ENCODE results near the gene OR6K6. TPM values are rescaled to one million over a fixed set of nuclear protein-coding genes. Genes with fewer than 3 reads are reported as not detected.

OR6K6 gene
- polyA plus RNA-seq, 1 of the 3 experiments (the other 2 are of a cell fraction) = not detected

DNA sequence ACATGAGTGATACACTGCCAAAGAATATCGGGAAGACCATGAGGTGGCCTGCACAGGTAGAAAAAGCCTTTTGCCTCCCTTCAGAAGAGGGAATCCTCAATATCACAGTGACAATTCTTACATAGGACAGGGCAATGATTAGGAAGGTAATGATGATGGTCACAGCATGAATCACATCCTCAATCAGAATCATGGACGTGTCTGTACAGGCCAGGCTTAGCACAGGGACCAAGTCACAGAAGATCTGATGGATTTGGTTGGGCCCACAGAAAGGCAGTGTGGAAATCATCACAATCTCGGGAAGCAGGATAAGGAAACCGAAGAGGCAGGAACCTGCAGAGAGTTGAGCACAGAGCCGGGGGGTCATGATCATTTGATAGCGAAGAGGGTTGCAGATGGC is 37.2 kb upstream of the OR6K6 start:
- no peak overlapping the region for H2AFZ ChIP-seq (ENCODE audit: low read depth)
- no peaks in the 10 kb centered on the region for H3K36me3 ChIP-seq (replicated peaks in 1 of 2; ENCODE audit: control insufficient read depth in 1 of 2, insufficient read depth in 2 of 2, low read length in 1 of 2)
- no peak for DNase-seq
- no peak overlapping the region for H3K4me2 ChIP-seq
- H3K9me3 ChIP-seq = no peaks in the 10 kb centered on the region
- no peaks in the 10 kb centered on the region for H3K9me2 ChIP-seq
- H4K20me1 ChIP-seq (ENCODE audit: insufficient read depth) = no peaks in the 10 kb centered on the region
- no peak overlapping the region for H3K9ac ChIP-seq
- H3K27me3 ChIP-seq (ENCODE audit: insufficient read depth) = no peaks in the 10 kb centered on the region
- 2% methylated on average over 6 of the region's 6 CpGs for WGBS (ENCODE audit: low lambda C conversion rate)
- H3K4me1 ChIP-seq (ENCODE audit: control insufficient read depth in 1 of 2, insufficient read depth in 2 of 2, low read depth in 1 of 2, low read length in 1 of 2) = no peaks in the 10 kb centered on the region
- ChIA-PET POLR2A (no interaction called here), CTCF (no interaction called here)
- no peak overlapping the region for H3K27ac ChIP-seq (ENCODE audit: low read depth in 2 of 2, low read length in 1 of 2)
- no peak overlapping the region for H3K4me3 ChIP-seq (ENCODE audit: low read depth in 2 of 2, low read length in 1 of 2)
- no peaks in the 10 kb centered on the region for H3F3A ChIP-seq (replicated peaks; ENCODE audit: insufficient read depth)
- no peaks in the 10 kb centered on the region for H3K79me2 ChIP-seq (ENCODE audit: insufficient read depth)
- TF ChIP-seq TEAD4 (IDR thresholded peaks at IDR 0.05; ENCODE audit: borderline replicate concordance, insufficient read depth) = no peak
- TF ChIP-seq YY1 (IDR thresholded peaks at IDR 0.05; ENCODE audit: low read depth) = no peak
- no peak for TF ChIP-seq TAF1 (IDR thresholded peaks at IDR 0.05; ENCODE audit: borderline replicate concordance, low read depth, low read length)
- no peak for TF ChIP-seq NRF1 (IDR thresholded peaks at IDR 0.05; ENCODE audit: low read depth, low read length)
- no peak for TF ChIP-seq RCOR1 (IDR thresholded peaks at IDR 0.05; ENCODE audit: low read length)
- TF ChIP-seq NFIC (IDR thresholded peaks at IDR 0.05; ENCODE audit: borderline replicate concordance) = no peak
- TF ChIP-seq, protein P1, sequence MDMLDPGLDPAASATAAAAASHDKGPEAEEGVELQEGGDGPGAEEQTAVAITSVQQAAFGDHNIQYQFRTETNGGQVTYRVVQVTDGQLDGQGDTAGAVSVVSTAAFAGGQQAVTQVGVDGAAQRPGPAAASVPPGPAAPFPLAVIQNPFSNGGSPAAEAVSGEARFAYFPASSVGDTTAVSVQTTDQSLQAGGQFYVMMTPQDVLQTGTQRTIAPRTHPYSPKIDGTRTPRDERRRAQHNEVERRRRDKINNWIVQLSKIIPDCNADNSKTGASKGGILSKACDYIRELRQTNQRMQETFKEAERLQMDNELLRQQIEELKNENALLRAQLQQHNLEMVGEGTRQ (IDR thresholded peaks at IDR 0.05; ENCODE audit: borderline replicate concordance, low read depth, low read length) = no peak
- no peak for TF ChIP-seq TCF12 (IDR thresholded peaks at IDR 0.05)
- TF ChIP-seq MEF2A (IDR thresholded peaks at IDR 0.05; ENCODE audit: borderline replicate concordance, low read depth) = no peak
- TF ChIP-seq SIN3A (IDR thresholded peaks at IDR 0.05; ENCODE audit: borderline replicate concordance, low read depth, low read length) = no peak

DNA sequence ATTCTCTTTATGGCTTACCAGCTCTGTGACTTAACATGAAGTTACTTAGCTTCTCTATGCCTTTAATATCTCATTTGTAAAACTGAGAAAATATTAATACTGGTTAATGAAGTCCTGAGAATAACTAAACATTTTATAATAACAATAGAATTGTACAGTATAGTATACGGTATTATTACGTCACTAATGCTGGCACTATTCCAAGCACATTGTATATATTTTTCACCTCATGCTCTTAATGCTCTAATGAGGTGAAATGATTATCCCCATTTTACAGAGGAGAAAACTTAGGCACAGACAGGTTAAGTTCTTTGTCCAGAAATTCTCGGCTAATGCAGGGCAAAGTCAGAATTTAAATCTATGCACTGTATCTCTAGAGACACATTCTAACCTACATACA is 34.9 kb upstream of the OR6K6 start:
- no peaks in the 10 kb centered on the region for H3F3A ChIP-seq (replicated peaks; ENCODE audit: insufficient read depth)
- CTCF ChIA-PET = no interaction called here
- WGBS (ENCODE audit: low lambda C conversion rate) = 2% methylated on average over 3 of the region's 3 CpGs

More for the DNA sequence above, 34.9 kb upstream of the OR6K6 start:
- Histone ChIP-seq H3K9me3 (no peaks in the 10 kb centered on the region), H2AFZ (ENCODE audit: low read depth) (no peak overlapping the region), H3K27ac (ENCODE audit: low read depth in 2 of 2, low read length in 1 of 2) (no peak overlapping the region), H3K4me1 (ENCODE audit: control insufficient read depth in 1 of 2, insufficient read depth in 2 of 2, low read depth in 1 of 2, low read length in 1 of 2) (no peaks in the 10 kb centered on the region), H3K27me3 (ENCODE audit: insufficient read depth) (peaks cover 8% of the 10 kb centered on the region), H3K79me2 (ENCODE audit: insufficient read depth) (no peaks in the 10 kb centered on the region), H3K9me2 (no peaks in the 10 kb centered on the region), H4K20me1 (ENCODE audit: insufficient read depth) (no peaks in the 10 kb centered on the region), H3K36me3 (replicated peaks in 1 of 2; ENCODE audit: control insufficient read depth in 1 of 2, insufficient read depth in 2 of 2, low read length in 1 of 2) (no peaks in the 10 kb centered on the region), H3K4me3 (ENCODE audit: low read depth in 2 of 2, low read length in 1 of 2) (no peak overlapping the region), H3K4me2 (no peak overlapping the region), H3K9ac (no peak overlapping the region)
- POLR2A ChIA-PET = no interaction called here
- DNase-seq = no peak
- no peak for TF ChIP-seq RAD21 (IDR thresholded peaks at IDR 0.05; ENCODE audit: low read length)
- no peak for TF ChIP-seq SMC3 (IDR thresholded peaks at IDR 0.05; ENCODE audit: low read depth, low read length)
- TF ChIP-seq MXI1 (IDR thresholded peaks at IDR 0.05; ENCODE audit: low read depth, low read length) = no peak
- TF ChIP-seq NRF1 (IDR thresholded peaks at IDR 0.05; ENCODE audit: low read depth, low read length) = no peak
- TF ChIP-seq, protein P2, sequence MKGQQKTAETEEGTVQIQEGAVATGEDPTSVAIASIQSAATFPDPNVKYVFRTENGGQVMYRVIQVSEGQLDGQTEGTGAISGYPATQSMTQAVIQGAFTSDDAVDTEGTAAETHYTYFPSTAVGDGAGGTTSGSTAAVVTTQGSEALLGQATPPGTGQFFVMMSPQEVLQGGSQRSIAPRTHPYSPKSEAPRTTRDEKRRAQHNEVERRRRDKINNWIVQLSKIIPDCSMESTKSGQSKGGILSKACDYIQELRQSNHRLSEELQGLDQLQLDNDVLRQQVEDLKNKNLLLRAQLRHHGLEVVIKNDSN (IDR thresholded peaks at IDR 0.05; ENCODE audit: borderline replicate concordance, low read depth) = no peak
- TF ChIP-seq, protein P3, sequence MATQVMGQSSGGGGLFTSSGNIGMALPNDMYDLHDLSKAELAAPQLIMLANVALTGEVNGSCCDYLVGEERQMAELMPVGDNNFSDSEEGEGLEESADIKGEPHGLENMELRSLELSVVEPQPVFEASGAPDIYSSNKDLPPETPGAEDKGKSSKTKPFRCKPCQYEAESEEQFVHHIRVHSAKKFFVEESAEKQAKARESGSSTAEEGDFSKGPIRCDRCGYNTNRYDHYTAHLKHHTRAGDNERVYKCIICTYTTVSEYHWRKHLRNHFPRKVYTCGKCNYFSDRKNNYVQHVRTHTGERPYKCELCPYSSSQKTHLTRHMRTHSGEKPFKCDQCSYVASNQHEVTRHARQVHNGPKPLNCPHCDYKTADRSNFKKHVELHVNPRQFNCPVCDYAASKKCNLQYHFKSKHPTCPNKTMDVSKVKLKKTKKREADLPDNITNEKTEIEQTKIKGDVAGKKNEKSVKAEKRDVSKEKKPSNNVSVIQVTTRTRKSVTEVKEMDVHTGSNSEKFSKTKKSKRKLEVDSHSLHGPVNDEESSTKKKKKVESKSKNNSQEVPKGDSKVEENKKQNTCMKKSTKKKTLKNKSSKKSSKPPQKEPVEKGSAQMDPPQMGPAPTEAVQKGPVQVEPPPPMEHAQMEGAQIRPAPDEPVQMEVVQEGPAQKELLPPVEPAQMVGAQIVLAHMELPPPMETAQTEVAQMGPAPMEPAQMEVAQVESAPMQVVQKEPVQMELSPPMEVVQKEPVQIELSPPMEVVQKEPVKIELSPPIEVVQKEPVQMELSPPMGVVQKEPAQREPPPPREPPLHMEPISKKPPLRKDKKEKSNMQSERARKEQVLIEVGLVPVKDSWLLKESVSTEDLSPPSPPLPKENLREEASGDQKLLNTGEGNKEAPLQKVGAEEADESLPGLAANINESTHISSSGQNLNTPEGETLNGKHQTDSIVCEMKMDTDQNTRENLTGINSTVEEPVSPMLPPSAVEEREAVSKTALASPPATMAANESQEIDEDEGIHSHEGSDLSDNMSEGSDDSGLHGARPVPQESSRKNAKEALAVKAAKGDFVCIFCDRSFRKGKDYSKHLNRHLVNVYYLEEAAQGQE (IDR thresholded peaks at IDR 0.05; ENCODE audit: low read depth, low read length) = no peak
- TF ChIP-seq CHD2 (IDR thresholded peaks at IDR 0.05; ENCODE audit: low read length, partially characterized antibody) = no peak
- no peak for TF ChIP-seq GABPA (IDR thresholded peaks at IDR 0.05; ENCODE audit: low read depth)
- TF ChIP-seq, protein P4, sequence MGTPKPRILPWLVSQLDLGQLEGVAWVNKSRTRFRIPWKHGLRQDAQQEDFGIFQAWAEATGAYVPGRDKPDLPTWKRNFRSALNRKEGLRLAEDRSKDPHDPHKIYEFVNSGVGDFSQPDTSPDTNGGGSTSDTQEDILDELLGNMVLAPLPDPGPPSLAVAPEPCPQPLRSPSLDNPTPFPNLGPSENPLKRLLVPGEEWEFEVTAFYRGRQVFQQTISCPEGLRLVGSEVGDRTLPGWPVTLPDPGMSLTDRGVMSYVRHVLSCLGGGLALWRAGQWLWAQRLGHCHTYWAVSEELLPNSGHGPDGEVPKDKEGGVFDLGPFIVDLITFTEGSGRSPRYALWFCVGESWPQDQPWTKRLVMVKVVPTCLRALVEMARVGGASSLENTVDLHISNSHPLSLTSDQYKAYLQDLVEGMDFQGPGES (IDR thresholded peaks at IDR 0.05; ENCODE audit: low read depth, low read length) = no peak
- TF ChIP-seq FOXJ3 (CRISPR knock-in tag; IDR thresholded peaks at IDR 0.05) = no peak
- no peak for TF ChIP-seq EP300 (IDR thresholded peaks at IDR 0.05; ENCODE audit: borderline replicate concordance in 1 of 2, low read depth in 1 of 2, low read length in 1 of 2)
- no peak for TF ChIP-seq RCOR1 (IDR thresholded peaks at IDR 0.05; ENCODE audit: low read length)
- TF ChIP-seq, protein P5, sequence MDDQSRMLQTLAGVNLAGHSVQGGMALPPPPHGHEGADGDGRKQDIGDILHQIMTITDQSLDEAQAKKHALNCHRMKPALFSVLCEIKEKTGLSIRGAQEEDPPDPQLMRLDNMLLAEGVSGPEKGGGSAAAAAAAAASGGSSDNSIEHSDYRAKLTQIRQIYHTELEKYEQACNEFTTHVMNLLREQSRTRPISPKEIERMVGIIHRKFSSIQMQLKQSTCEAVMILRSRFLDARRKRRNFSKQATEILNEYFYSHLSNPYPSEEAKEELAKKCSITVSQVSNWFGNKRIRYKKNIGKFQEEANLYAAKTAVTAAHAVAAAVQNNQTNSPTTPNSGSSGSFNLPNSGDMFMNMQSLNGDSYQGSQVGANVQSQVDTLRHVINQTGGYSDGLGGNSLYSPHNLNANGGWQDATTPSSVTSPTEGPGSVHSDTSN (IDR thresholded peaks at IDR 0.05) = no peak
- TF ChIP-seq NFIC (IDR thresholded peaks at IDR 0.05; ENCODE audit: borderline replicate concordance) = no peak

Data from SK-N-SH (cell line).